GM21381 (cell line): ENCODE measurements around the gene SPDYE2B.
"Not testable (repeated sequence)": the region's sequence is repeated elsewhere in the genome, so short reads cannot be mapped to it uniquely, and the experiment has no call there.

Experiments used
- ATAC-seq: cut with Tn5 transposase; IDR thresholded peaks from one replicate; pipeline ENCODE4 v1.9.1; 2021; ENCODE audit warnings: mild to moderate bottlenecking, moderate library complexity; ENCODE audit not compliant: unreplicated experiment

Gene SPDYE2B

DNA sequence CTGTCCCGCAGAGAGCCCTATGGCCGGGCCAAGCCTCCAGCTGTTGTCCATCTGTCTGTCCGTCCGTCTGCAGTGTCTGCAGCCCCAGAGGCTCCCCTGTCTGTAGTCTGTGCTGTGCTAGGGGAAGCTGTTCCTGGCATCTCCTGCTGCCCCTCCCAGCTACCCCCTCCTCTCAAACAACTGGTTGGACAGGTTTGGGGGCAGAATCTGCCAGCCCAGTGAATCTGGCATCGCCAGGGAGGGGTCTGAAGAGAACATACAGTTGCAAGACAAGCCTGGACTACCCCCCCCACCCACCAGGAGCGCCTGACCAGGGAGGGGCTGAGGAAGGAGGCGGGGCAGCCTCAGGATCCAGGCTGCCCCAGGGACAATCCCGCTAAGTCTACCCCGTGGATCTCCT is 7.4 kb upstream of the SPDYE2B start, which contains the start of gene UPK3BL1:
Gene UPK3BL1, minus strand, starts transcription at position 101 of the 400 bp plus-strand sequence. Its CDS starts 50 bp downstream, at position 51.
- ATAC-seq: not testable (repeated sequence)

DNA sequence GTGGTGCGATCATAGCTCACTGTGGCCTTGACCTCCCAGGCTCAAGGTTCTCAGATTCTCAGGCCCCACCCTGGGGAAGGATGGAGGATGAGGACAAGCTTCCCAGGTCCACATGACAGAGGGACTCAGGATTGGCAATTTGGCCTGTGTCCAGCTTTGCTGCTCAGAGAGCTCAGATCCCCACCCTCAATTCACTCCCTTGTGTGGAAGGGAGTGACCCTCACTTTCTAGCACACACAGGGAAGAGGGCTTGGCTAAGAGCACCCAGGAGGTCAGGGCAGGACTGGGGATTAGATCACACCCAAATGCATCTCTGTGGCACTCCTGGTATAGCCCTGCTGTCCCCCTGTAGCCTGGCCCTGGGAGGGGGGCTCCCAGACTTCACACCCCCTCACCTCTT is 6.7 kb upstream of the SPDYE2B start:
- not testable (repeated sequence) for ATAC-seq

DNA sequence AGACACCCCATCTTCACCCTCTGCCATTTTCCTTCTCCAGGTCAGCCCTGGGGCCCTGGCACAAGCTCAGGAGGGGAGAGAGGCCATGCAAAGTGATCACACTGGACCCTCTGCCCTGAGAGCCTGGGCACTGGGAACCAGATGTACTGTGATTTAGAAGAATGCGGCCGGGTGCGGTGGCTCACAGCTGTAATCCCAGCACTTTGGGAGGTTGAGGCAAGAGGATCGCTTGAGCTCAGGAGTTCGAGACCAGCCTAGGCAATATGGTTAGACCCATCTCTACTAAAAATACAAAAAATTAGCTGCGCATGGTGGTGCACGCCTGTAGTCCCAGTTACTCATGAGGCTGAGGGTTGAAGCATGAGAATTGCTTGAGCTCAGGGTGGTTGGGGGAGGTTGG is 2.3 kb upstream of the SPDYE2B start:
- ATAC-seq: not testable (repeated sequence)

DNA sequence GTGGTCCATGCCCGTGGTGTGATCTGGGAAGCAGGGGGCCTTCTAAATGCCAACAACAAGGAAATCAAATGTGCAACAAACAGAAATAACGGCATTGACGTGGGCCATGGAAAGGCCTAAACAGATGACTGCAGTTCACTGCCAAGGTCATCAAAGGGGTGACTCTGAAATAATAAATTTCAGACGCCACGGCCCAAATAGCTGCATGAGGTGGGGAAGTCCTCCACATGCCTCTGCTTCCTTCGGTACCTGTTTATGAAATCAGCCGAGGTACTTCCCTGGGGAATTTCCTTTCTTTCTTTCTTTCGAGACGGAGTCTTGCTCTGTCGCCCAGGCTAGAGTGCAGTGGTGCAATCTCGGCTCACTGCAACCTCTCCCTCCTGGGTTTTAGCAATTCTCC is 14.6 kb downstream of the SPDYE2B start:
- ATAC-seq: not testable (repeated sequence)

DNA sequence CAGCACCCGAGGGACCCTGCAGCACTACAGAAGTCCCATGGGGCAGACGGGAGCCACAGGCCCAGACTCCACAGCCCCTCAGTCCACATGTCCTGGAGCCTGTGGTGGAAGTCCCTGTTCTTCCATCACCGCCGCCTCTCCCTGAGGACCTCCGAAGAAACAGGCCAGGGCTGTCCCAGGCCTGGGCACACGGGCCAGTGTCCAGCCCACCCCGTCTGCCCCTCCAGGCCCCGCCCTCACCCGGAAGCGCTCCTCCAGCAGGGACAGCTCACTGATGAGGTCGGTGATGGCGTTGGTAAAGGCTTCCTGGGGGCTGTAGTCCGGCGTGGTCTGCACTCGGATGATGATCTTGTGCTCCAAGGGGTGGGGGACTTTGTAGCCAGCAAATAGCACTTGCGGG is 16.7 kb downstream of the SPDYE2B start:
- ATAC-seq: not testable (repeated sequence)

DNA sequence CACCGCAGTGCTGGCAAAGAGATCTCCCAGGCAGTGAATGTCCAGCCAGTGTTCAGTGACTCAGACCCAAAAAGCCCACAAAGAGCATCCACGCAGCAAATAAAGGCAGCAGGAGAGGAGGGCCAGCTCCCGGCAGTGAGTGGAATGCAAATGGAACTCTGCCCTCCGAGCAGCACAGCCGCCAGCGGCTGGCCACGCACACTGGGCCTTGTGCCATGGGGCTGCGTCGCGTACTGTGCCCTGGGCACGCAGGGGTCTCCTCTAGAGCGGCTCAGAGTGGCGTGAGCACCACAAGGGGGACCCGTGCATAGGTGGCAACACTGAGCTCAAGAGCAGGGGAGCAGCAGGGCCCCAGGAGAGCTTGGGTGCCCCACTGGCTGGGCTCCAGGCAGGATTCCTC is 17.4 kb downstream of the SPDYE2B start:
- ATAC-seq: not testable (repeated sequence)

DNA sequence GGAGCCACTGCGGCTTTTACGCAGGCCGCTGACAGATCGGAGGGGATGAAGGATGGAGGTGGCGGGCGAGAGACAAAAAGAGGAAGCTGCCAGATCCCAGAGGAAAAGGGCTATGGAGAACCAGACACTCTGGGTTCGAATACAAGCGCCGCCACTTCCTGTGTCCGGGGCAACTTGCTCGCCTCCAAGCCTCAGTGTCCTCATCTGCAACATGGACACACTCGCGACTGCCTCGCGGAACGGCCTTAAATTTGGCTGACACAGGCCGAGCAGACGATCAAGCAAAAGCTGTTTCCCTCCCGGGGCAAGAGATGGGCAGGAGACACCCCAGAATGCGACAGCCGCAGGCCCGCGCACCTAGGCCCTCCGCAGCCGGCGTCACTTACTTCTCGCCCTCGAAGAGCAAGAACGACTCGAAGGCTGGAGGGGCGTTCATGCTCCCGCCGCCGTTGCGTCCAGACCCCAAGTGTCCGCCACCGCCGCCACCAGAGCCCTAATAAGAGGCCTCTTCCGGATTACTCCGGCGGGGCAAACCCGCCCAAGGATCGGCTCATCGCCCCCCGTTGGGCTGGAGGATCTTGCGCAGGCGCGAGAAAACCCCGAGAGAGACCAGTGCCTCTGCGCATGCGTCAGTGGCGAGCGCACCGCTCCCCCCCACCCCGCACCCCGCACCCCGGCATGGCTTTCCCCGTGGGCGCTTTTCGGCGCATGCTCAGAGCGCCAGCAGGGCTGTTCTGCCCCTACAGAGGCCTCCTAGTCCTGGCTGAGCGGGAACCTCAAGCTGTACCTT is 21.2 kb downstream of the SPDYE2B start, which contains the start of gene POLR2J2:
Gene POLR2J2, minus strand, starts transcription at position 498 of the 790 bp plus-strand sequence. Its CDS starts 62 bp downstream, at position 436.
- ATAC-seq: peak; percentile 70

DNA sequence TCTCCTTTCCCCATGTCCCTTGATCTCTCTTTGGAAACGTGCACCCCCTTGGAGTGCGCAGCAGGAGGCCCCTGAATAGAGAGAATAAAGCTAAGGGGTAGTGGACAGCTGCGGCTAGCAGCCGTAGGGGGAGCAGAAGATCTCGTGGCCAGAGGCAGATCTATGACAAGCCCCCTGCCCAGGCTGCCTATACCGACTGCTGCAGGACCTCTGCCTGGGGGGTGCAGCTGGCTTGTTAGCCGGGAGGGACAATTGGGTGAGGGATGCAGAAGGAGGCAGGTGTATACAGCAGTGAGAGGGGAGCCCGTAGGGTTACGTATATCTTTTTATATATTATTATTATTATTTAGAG is 21.8 kb downstream of the SPDYE2B start:
- peak; percentile 27 for ATAC-seq

DNA sequence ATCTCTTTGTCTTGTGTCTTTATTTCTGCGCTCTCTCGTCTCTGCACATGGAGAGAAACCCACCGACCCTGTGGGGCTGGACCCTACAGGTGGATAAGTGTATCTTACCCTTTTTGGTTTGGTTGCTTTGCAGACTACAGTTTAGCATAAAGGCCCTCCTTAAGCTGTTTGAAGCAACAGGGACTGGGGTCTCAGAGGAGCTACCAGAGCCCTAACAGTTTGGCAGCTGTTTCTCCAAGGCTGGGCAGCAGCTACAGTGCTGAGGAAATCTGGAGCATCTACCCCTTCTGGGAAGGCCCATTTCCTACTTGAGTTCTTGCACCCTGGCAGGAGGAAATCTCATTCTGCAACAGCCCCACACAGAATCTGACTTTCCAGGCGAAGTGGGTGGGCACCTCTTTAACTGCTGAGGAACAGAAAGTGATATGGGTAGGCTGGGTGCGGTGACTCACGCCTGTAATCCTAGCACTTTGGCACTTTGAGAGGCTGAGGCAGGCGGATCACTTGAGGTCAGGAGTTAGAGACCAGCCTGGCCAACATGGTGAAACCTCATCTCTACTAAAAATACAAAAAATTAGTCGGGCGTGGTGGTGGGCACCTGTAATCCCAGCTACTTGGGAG is 23.4 kb downstream of the SPDYE2B start:
- ATAC-seq: not testable (repeated sequence)

DNA sequence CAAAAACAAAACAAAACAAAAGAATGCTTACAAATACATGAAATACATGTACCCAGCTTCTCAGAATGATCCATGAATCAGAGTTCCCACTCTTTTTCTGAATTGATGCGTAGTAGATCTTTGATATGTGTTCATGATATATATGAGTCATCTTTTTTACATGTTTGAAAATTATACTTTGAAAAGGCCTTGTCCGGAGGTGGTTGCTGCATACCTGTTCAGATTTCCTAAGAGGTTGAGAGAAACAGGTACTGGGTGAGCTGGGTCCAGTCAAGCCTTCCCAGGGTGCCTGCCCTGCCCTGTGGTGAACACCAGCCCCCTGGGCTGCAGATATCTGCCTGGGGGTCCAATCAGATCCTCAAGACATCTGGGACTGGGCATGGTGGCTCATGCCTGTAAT is 25.4 kb downstream of the SPDYE2B start:
- not testable (repeated sequence) for ATAC-seq

DNA sequence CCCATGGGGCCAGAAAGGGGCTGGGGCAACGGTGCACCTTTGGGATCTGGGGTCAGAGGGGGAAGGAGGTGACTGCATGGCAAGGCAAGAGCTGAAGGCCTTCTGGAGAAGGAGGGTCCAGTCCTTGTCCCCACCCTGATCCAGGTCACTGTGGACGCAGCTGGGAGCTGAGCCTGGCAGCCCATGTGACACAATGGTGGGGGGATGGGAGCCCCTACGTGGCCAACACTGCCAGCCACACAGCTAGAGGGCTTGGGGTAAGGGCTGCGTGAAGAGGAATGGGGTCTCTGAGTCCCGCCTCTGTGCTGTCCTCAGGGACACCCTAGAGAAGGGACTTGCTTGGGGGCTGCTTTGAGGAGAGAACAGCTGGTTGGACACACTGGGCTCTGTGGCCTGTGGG is 30.7 kb downstream of the SPDYE2B start:
- ATAC-seq: not testable (repeated sequence)

DNA sequence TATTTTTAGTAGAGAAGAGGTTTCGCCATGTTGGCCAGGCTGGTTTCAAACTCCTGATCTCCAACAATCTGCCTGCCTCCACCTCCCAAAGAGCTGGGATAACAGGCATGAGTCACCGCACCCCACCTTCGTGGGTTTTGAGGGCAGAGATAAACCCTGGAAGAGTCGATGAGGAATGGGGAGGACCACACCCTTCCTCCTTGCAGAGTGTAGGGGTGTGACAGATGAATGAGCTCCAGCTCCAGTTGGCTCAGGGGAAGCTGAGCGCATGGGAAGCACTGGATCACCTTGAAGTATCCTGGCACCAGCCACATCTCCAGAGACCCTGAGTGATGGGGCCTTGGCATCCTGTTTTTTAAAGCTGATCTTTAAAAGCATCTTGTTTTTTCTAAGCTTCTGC is 32.4 kb downstream of the SPDYE2B start:
- not testable (repeated sequence) for ATAC-seq

DNA sequence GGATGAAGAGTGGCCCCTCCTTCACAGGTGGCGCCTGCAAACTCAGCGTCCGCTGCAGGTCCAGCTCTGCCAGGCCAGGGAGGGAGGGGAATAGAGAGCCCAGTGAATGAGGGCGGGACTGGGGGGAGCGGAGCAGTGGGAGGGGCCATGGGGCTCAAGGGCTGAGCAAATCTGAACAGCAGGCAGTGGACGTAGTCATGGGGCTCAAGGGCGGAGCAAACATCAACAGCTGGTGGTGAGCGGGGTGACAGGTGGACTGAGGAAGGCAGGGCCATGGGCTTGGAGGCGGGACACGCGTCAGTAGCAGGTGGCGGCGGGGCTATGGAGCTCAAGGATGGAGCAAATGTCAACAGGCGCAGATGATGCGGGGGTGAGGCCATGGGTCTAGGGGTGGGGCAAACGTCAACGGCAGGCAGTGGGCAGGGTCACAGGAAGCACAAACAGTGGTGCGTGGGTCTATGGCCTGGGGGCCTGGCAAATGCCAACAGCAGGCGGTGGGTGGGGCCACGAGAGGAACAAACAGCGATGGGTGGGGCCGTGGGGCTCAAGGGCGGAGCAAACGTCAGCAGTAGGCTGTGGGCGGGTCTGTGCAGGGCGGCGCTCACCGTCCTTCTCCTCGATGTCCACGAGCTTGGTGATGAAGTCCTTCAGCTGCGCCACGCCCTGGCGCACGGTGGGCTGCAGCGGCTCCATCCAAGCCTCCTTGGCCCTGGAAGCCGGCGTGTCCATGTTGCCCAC is 38.3 kb downstream of the SPDYE2B start:
- ATAC-seq: peak; percentile 77

DNA sequence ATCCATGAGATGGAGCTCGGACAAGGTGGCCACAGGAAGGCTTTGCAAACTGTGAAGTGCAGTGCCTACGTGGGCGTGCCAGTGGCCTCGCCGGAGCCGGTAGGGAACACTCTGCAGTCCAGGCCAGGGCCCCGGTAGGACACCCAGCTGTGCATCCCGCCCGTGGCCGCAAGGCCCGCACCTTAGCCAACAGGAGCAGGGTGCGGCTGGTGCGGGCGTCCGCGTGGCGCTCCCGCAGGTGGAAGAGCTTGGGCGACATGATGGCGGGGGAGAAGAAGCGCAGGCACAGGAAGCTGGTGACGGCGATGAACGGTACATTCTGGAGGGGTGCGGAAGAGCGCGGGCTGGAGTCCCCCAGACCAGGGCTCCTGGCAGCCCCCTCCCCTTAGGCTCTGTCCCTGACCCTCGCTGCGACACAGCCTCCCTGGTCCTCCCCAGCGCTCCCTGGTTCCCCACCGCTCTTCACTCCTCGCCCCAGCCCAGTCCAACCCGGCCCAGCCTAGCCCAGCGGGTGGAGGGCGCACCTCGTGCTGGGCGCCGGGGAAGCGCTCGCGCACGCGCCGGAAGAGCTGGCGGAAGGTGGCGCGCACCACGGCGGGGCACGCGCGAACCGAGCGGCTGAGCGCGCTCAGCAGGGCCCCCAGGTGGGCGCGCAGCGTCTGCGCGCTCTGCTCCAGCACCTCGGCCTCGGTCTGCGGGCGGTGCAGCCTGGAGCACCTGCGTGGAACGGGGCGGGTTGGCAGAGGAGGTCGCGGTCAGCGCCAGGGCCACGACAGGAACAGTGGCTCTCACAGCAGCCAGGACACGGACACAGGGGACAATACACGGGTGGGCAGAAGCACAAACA is 39.5 kb downstream of the SPDYE2B start:
- peak; percentile 70 for ATAC-seq

DNA sequence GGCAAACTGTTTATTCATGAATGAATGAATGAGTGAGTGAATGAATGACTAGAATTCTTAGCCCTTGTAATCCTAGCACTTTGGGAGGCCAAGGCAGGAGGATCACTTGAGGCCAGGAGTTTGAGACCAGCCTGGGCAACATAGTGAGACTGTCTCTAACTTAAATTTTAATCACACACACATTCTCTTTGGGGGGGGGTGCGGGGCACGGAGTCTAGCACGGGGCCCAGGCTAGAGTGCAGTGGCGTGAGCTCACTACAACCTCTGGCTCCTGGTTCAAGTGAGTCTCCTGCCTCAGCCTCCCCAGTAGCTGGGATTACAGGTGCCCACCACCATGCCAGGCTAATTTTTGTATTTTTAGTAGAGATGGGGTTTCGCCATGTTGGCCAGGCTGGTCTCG is 40.5 kb downstream of the SPDYE2B start:
- not testable (repeated sequence) for ATAC-seq

DNA sequence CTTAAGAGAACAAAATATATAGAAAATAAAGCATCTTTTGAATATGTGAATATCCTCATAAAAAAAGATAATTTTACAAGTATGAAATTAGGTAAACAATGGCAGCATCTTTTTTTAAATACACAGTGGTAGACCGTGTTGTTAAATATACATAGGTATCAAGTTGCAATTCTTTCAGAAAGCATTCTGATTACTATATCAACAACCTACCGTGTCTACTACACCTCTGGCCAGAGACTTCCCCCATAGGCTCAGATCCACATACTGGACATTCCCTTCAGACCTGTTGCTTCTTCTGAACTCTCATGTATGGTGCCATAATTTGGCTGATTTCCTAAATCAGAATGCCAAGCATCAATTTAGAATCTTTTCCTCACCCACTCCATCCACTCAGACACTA is 43.9 kb downstream of the SPDYE2B start:
- ATAC-seq: not testable (repeated sequence)

DNA sequence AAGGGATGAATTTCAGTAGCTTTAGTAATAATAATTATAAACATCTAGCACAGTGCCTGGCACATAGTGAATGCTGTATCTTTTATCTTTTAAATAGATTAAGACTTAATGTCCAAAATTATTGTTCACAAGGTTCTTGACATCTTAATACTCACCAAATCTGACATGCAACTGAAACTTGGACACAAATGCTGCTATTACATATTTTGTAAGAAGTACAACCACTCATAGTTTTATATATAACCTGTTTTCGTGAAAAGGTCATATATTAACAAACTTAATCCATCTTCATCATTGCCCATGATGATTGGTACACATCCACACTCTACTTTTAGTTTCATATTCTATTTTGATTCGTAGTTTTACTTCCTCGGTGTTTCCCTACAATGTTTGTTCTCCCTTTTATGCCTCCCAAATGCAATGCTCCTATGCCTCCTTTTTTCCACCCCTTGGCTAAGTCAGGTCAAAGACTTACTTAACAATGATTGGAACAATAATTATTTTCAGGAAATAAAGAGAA is 45.0 kb downstream of the SPDYE2B start:
- peak; percentile 61 for ATAC-seq

DNA sequence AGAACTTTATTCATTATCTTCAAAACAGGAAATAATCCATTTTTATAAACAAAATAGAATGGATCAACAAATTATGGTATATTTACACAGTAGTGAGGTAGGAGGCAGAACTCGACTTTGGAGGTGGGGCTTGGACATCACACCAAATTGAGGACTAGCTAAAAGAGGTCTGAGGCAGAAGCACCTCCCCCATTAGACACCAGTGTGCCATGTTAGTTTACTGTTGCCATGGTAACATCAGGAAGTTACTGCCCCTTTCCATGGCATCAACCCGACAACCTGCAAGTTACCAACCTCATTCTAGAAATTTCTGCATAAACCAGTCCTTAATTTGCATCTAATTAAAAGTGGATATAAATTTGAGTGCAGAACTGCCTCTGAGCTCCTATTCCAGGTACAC is 45.9 kb downstream of the SPDYE2B start:
- ATAC-seq: not testable (repeated sequence)

DNA sequence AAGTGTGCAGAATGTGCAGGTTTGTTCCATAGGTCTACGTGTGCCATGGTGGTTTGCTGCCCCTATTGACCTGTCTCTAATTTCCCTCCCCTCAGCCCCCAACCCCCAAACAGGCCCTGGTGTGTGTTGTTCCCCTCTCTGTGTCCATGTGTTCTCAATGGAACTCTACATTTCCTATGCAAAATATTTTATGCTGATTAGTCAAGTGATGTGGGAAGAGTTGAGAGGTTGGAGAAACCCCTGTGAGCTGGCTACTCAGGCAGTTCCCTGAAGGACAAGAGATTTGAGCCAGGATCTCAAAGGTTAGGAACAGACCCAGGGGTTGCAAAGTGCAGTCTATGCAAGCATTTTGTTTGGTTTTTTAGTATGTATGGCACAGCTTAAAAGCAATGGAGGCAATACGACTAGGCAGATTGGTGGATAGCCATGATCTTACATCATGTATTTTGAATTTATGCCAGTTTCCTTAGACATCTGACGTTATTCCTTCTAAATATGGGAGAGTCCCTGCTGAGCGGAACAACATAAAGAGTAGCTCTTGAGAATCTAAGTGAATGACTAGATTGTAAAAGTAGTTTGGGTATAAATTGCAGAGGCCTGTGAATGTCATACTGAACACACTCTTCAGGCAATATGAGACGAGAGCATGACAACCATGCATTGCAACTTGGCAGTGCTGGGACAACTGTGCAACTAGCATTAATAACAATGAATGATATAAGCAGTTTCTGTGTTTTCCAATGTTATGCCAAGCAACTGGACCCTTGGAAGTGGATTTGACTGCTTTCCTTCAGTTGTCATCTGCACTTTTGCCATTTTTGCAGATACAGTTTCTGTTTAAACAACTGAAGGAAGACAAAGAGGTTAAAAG is 47.8 kb downstream of the SPDYE2B start:
- ATAC-seq: not testable (repeated sequence)
